ENCODE results near the gene PACSIN2. TPM values are rescaled to one million over a fixed set of nuclear protein-coding genes. Genes with fewer than 3 reads are reported as not detected.

Gene PACSIN2
- total and polyA plus RNA-seq, 7 donors: 44.2 to 126 (median 52.3) TPM

DNA sequence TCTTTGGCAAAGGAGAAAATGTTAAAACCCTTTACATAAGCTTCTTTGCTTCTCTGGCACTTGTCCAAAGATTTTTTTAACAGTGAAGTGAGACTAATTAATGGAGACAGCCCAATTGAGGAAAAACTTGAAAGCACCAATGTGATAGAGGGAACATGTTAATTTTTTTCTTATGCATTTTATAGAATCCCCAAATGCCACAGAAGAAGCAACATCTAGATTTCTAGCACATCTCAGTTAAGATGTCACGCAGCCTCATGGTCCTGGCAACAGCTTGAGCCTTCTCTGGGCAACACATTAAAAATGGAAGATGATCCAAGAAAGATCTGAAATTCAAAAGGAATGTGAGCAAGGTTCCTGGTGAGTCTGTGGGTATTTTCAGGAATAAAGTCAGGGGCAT is 48.5 kb downstream of the PACSIN2 start:
- no peaks in the 10 kb centered on the region for H3K36me3 ChIP-seq
- 93 to 95% methylated on average over 1 of the region's 1 CpG for WGBS, 2 donors
- peaks cover 0 to 67% (median 49%) of the 10 kb centered on the region in 4 donors for H3K4me1 ChIP-seq
- DNase-seq: no peak
- intact Hi-C loops (cut with DNase I): loop anchor here (5.0 to 10.0 kb wide), 2 partner anchors 48 to 64 kb away; partner anchors contain the start of gene PACSIN2
- no peaks in the 10 kb centered on the region for H3K9me3 ChIP-seq
- TF ChIP-seq, protein P1, sequence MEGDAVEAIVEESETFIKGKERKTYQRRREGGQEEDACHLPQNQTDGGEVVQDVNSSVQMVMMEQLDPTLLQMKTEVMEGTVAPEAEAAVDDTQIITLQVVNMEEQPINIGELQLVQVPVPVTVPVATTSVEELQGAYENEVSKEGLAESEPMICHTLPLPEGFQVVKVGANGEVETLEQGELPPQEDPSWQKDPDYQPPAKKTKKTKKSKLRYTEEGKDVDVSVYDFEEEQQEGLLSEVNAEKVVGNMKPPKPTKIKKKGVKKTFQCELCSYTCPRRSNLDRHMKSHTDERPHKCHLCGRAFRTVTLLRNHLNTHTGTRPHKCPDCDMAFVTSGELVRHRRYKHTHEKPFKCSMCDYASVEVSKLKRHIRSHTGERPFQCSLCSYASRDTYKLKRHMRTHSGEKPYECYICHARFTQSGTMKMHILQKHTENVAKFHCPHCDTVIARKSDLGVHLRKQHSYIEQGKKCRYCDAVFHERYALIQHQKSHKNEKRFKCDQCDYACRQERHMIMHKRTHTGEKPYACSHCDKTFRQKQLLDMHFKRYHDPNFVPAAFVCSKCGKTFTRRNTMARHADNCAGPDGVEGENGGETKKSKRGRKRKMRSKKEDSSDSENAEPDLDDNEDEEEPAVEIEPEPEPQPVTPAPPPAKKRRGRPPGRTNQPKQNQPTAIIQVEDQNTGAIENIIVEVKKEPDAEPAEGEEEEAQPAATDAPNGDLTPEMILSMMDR (IDR thresholded peaks at IDR 0.05): no peak
- TF ChIP-seq POLR2AphosphoS5 (IDR thresholded peaks at IDR 0.05) (no peak), EP300 (IDR thresholded peaks at IDR 0.05) (no peak), POLR2A (IDR thresholded peaks at IDR 0.05) (no peak)
- H3K4me3 ChIP-seq: no peak overlapping the region
- no peaks in the 10 kb centered on the region for H3K27me3 ChIP-seq
- peak overlapping the region; percentile 52 to 76 (median 71) for H3K27ac ChIP-seq

DNA sequence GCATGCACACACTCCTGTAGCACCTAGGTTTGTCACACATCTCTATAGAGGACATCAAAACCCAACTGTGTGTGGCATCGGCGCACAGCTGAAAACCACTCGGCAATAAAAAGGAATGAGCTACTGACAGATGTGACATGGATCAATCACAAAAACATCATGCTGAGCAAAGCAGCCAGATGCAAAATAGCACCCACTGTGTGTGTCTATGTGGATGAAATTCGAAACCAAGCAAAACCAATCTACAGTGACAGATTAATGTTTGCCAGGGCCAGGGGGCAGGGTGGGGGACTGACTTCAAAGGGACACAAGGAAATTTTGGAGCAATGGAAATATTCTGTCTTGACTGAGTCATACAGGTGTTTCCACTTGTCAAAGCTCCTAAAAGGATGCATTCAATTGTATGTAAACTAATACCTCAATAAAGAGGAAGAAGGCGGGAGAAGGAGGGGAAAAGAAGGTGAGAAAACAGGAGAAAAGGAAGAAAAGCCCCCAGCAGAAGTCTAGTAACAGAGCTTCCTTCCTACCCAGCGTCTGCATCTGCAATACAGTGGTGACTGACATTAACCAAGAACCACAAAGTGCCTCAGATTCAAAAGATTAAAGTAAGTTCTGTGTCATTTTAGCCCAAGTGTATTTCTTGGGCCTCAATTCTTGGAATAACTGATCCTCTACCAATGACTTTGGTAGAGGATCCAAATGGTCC is 49.8 kb downstream of the PACSIN2 start:
- Histone ChIP-seq H3K27ac (peak overlapping the region in 3 of 4 donors; percentile 67 to 76 (median 75)), H3K4me3 (no peak overlapping the region), H3K36me3 (no peaks in the 10 kb centered on the region), H3K9me3 (no peaks in the 10 kb centered on the region), H3K27me3 (no peaks in the 10 kb centered on the region), H3K4me1 (peaks cover 0 to 76% (median 58%) of the 10 kb centered on the region in 4 donors)
- DNase-seq: no peak
- TF ChIP-seq EP300 (IDR thresholded peaks at IDR 0.05): no peak
- no peak for TF ChIP-seq POLR2A (IDR thresholded peaks at IDR 0.05)
- no peak for TF ChIP-seq POLR2AphosphoS5 (IDR thresholded peaks at IDR 0.05)
- TF ChIP-seq, protein P1 (IDR thresholded peaks at IDR 0.05): no peak
- intact Hi-C loops (cut with DNase I): loop anchor here (5.0 to 10.0 kb wide), 3 partner anchors 38 to 63 kb away; partner anchors contain the start of gene PACSIN2
- 43 to 78% methylated on average over 6 of the region's 6 CpGs for WGBS, 2 donors

DNA sequence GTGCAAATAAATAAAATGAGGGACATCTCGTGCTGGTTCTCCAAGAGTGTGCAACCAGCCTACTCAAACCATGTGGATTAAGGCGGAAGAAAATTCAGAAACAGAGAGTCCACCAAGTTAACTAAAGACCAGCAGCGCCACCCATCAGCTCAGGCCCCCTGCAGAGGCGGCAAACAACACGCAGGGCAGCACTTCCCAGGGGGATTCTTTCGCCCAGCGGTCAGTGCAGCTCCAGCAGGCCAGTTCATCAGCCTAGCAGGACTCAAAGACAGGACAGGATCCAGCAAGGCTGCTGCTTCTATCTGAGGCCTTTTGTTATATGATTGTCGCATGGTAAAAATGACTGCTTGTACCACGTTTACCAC is 51.7 kb downstream of the PACSIN2 start:
- WGBS, 2 donors: 84 to 86% methylated on average over 9 of the region's 9 CpGs
- no peak for DNase-seq
- no peak for TF ChIP-seq EP300 (IDR thresholded peaks at IDR 0.05)
- TF ChIP-seq POLR2A (IDR thresholded peaks at IDR 0.05): no peak
- TF ChIP-seq, protein P1 (IDR thresholded peaks at IDR 0.05): no peak
- no peak for TF ChIP-seq POLR2AphosphoS5 (IDR thresholded peaks at IDR 0.05)
- H3K9me3 ChIP-seq: no peaks in the 10 kb centered on the region
- H3K27me3 ChIP-seq: no peaks in the 10 kb centered on the region
- intact Hi-C loops (cut with DNase I): loop anchor here (5.0 to 10.0 kb wide), 2 partner anchors 36 to 52 kb away; partner anchors contain the start of gene PACSIN2
- no peak overlapping the region for H3K4me3 ChIP-seq
- H3K27ac ChIP-seq: peak overlapping the region; percentile 28 to 76 (median 71)
- peaks cover 0 to 80% (median 69%) of the 10 kb centered on the region in 4 donors for H3K4me1 ChIP-seq
- no peaks in the 10 kb centered on the region for H3K36me3 ChIP-seq

DNA sequence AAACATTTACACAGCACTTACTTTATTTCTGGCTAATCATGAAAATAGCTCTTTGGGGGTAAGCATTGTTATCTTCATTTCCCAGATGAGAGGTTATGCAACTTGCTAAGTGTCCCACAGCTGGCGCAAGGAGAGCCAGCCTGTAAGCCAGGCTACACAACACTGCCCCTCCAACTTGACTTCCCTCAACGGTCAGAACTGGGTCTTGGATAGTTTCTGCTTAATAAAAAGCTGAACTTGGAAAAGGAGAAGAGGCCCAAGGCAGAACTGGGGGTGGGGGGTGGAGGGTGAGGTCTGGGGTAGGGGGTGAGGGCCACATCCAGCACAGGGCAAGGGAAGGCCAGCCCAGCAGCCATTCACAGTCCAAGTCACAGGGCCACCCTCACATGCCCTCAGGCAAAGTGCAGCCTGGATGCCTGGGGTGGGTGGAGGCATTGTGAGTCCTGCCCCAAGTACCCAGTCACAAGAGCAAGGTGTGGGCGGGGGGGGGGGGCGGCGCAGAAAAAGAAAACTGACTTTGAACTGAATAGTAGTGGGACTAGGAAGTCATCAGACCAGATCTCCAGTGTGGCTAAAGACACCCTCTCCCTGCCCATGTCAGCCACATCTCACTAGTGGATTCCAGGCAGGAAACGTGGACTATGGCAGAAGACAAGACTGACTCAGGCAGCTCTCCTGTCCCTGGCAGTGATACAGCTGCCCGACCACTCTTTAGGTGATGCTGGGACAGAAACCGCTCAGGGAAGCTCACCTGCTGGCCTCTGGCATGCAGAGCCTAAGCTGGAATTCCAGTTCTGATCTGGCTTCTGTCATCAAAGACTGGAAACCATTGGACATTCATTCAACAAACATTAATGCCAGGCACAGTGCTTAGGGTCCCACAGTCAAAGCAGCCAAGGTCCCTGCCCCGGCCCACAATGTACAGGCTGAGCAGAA is 52.4 kb downstream of the PACSIN2 start:
- Histone ChIP-seq H3K27ac (peak overlapping the region; percentile 28 to 76 (median 71)), H3K9me3 (no peaks in the 10 kb centered on the region), H3K4me1 (peaks cover 0 to 86% (median 72%) of the 10 kb centered on the region in 4 donors), H3K27me3 (no peaks in the 10 kb centered on the region), H3K36me3 (no peaks in the 10 kb centered on the region), H3K4me3 (no peak overlapping the region)
- intact Hi-C loops (cut with DNase I): loop anchor here (5.0 to 10.0 kb wide), 2 partner anchors 35 to 52 kb away; partner anchors contain the start of gene PACSIN2
- no peak for DNase-seq
- WGBS, 2 donors: 62 to 66% methylated on average over 9 of the region's 9 CpGs
- TF ChIP-seq, protein P1 (IDR thresholded peaks at IDR 0.05): no peak
- TF ChIP-seq EP300 (IDR thresholded peaks at IDR 0.05): no peak
- no peak for TF ChIP-seq POLR2AphosphoS5 (IDR thresholded peaks at IDR 0.05)
- TF ChIP-seq POLR2A (IDR thresholded peaks at IDR 0.05): no peak

Measured in sigmoid colon (tissue), 7 donors.